NCI-H748 (cell line): ENCODE data around the gene PLXDC1.
"Not testable (repeated sequence)": the region's sequence is repeated elsewhere in the genome, so short reads cannot be mapped to it uniquely, and the experiment has no call there.

ENCODE experiments used
- DNase-seq: peaks from one replicate; lab custom pipeline; 2025; ENCODE audit not compliant: unreplicated experiment; lab: John Stamatoyannopoulos, UW

The PLXDC1 gene

DNA sequence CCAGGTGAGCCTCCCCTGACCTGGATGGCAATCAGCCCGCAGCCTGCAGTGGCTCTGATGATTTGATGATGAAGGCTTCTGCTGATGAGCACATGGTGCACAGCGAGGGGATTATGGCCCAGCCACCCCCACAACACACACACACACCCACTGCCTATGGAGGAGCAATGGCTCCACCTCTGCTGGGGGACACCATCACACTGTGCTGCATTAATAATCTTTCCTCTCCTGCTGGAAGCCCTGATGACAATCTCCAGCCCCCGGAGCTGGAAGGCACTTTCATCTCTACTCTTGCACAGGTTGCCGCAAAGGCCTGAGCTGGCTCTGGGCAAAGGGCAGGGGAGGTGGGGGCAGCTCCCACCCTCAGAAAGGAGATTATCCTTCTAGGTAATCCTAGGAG is 79.9 kb downstream of the PLXDC1 start:
- DNase-seq: no peak

DNA sequence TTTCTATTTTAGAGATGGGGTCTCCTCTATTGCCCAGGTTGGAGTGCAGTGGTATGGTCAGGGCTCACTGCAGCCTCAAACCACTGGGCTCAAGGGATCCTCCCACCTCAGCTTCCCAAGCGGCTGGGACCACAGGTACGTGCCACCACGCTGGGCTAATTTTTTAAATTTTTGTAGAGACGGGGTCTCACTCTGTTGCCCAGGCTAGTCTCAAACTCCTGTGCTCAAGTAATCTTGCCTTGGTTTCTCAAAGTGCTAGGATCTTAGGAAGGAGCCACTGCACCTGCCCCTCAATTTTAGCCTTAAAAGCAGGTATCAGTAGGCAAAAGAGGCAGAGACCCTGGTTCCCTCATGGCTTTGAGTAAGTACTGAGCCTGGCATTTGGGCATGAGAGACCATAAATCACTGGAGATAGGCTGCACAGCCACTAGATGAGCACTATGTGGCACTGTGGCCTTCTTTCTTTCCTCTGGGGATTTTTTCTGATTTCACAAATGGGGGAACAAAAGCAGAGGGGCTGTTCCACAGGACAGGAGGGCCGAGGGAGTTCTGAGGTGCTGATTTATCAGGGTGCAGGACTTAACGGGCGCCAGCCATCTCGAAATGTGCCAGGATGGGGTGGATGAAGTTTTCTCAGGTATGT is 82.2 kb downstream of the PLXDC1 start:
- DNase-seq: peak; percentile 43

GRCh38 chr17:39064819-39065218 is 86.6 kb downstream of the PLXDC1 start:
- DNase-seq: no peak

DNA sequence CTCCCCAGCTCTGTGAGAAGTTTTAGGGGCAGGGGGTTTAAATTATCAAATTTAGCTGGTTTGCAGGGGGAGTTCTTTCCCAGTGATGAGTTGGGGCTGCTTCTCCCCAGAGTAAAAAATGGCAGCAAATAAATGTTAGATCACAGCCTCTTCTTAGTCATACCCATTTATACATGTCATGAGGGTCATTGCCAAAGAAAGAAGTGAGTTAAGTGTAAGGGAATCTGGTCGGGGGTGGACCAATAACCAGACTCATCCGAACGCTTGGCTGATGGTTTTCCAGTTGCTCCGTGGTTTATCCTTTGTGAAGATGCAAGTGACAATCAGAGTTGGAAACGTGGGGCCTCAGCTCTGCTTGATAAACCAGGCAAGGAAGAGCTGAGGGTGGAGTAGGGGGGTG is 87.1 kb downstream of the PLXDC1 start:
- DNase-seq: no peak

- no peak for DNase-seq
These were observed 87.8 kb downstream of the PLXDC1 start for GRCh38 chr17:39063681-39064069.

GRCh38 chr17:39062846-39063680 is 88.4 kb downstream of the PLXDC1 start:
- no peak for DNase-seq

GRCh38 chr17:39058524-39058923 is 92.9 kb downstream of the PLXDC1 start:
- no peak for DNase-seq

DNA sequence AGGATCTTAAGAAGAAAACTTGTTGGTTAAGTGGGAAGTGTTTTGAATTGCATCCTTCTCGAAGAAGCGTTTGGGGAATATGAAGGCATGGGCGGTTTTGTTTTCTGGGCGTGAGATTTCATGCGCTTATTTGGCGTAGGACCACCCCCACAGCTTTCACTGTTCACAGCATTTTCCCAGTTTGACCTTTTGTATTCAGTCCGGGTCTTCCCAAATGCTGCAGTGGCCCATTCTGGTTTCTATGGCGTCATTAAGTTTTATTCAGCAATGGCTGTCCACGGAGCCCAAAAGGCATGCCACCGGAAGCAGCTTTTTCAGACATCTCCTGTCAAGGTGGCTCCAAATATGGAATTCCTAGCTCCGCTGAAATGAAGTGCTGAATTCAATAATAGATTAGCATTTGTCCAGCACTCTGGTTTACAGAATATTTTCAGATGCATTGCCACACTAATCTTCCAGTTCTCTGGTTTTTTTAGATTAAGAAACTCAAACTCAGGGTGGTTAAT is 93.7 kb downstream of the PLXDC1 start:
- peak; percentile 42 for DNase-seq

- DNase-seq: no peak
These were observed 97.3 kb downstream of the PLXDC1 start for GRCh38 chr17:39054111-39054645.

GRCh38 chr17:39052423-39052822 is 99.0 kb downstream of the PLXDC1 start:
- not testable (repeated sequence) for DNase-seq

- no peak for DNase-seq
These were observed 100.3 kb downstream of the PLXDC1 start for GRCh38 chr17:39051001-39051585.

GRCh38 chr17:39045948-39046679 is 105.3 kb downstream of the PLXDC1 start:
- no peak for DNase-seq

GRCh38 chr17:39036009-39036408 is 115.4 kb downstream of the PLXDC1 start:
- DNase-seq: no peak

GRCh38 chr17:39035578-39035977 is 115.9 kb downstream of the PLXDC1 start:
- not testable (repeated sequence) for DNase-seq

- DNase-seq: no peak
These were observed 122.7 kb downstream of the PLXDC1 start for GRCh38 chr17:39028690-39029089.

DNA sequence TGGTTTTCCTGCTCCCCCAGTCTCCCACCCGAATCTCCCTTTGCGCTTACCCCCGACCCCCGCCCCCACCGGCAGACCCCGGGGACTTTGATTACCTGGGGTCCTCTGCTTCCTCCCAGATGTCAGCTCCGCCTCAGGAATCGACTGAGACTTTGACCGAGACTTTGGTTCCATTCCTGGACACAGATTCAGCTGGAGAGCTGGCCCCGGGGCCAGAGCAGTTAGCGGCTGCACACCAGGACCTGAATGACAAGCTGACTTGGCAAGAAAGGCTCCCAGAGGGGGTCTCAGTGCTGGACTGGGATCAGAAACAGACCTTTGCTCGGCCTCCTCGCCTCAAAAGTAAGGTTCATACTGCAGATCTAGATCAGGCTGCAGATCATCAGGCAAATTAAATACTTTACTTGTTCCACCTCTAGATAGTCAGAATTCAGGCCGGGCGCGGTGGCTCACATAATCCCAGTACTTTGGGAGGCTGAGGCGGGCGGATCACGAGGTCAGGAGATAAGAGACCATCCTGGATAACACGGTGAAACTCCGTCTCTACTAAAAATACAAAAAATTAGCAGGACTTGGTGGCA is 123.9 kb downstream of the PLXDC1 start:
- no peak for DNase-seq

- DNase-seq: peak; percentile 84
These were observed 124.4 kb downstream of the PLXDC1 start for GRCh38 chr17:39026980-39027451.

GRCh38 chr17:39026346-39026745 is 125.1 kb downstream of the PLXDC1 start:
- not testable (repeated sequence) for DNase-seq

- DNase-seq: no peak
These were observed 128.5 kb downstream of the PLXDC1 start for GRCh38 chr17:39022924-39023323.

DNA sequence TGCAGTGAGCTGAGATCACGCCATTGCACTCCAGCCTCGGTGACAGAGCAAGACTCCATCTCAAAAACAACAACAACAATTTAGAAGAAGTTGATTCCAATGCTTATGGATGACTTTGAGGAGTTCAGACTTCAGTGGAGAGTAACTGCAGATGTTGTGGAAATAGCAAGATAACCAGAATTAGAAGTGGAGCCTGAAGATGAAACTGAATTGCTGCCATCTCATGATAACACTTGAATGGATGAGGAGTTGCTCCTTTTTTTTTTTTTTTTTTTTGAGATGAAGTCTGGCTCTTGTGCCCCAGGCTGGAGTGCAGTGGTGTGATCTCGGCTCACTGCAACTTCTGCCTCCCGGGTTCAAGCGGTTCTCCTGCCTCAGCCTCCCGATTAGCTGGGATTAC is 131.4 kb downstream of the PLXDC1 start:
- DNase-seq: not testable (repeated sequence)
